ENCODE data around the gene MACROD1.
A peak's percentile ranks its signal among the peaks of the same experiment; 100 is the strongest.

MACROD1 gene

DNA sequence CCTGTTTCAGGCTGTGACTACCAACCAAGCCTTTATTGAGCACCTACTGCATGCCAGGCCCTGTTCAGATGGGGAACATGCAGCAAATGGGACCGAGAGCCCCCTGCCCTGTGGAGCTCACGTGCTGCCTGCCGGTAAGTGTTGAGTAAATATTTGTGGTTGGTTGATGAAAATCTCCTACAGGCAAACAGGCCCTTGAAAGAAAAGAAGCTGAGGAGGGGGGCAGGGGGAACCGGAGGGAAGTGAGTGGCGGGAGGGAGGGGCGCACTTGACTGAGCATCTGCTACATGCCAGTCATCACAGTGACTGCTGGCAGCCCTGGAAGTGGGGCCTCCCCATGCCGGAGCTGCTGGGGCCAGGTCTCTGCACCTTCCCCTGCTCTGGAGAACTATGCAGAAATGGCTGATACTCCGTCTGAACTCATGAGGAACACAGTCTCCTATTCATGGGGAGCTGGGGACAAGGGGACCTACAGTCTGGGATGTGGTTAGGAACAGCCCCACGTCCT lies 34.2 kb downstream of the MACROD1 start:
- DNase-seq (ENCODE audit: low spot score) = peak; percentile 79

GRCh38 chr11:64130618-64131017 lies 35.3 kb downstream of the MACROD1 start:
- no peak for DNase-seq (ENCODE audit: low spot score)

GRCh38 chr11:64129403-64129802 lies 36.5 kb downstream of the MACROD1 start:
- no peak for DNase-seq (ENCODE audit: low spot score)

DNA sequence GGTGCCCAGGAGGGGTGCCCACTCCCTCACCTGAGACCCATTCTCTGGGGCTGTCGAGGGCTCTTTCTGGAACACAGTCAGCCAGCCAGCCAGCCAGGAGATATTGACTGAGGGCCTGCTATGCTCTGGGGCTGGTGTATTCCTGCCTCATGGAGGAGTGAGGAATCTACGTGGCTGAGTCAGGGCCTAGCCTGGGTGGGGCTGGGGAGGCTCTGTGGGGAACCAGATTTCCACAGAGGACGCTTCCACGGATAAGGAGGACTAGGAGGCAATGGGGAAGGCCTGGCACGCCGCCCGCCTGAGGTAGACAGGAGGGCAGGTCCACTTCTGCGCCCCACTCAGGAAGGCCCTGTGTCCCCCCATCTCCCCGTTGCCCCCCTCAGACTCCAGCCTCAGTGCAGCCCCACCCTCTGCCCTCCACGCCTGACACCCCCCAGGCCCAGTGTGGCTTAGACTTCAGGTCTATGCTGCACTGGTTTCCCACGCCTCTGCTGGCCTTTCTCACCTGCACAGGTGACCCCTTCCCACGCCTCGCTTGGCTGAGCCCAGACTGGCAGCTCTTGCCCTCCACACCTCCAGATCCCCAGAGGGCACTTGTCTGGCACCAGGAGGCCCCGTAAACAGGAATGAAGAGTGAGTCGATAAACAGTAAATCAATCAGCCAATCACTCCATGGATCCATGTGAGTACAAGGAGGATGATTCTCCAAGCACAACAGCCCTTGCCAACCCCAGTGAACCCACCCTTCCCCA lies 37.5 kb downstream of the MACROD1 start:
- DNase-seq (ENCODE audit: low spot score) = no peak

- no peak for DNase-seq (ENCODE audit: low spot score)
Measured at GRCh38 chr11:64127267-64128072, 38.4 kb downstream of the MACROD1 start.

- DNase-seq (ENCODE audit: low spot score) = no peak
Measured at GRCh38 chr11:64126796-64127195, 39.1 kb downstream of the MACROD1 start.

- DNase-seq (ENCODE audit: low spot score) = no peak
Measured at GRCh38 chr11:64126371-64126770, 39.5 kb downstream of the MACROD1 start.

DNA sequence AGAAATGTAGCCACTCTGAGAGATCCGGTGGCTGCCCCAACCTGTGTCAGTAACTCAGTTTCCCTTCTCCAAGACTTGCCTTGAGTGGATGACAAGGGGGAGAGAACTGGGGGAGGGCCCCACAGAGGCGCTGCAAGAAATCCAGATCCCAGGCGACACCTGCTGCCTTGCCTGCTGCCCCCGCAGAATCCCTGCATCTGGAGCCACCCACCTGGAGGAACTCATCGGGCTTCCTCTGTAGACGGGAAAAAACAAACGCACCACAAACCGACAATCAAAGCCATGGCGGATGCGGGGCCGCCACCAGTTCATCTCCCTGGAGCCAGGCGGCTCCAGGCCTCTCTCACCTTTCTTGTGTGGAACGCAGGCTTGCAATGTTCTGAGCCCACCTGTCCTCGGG lies 40.2 kb downstream of the MACROD1 start:
- DNase-seq (ENCODE audit: low spot score) = no peak

- DNase-seq (ENCODE audit: low spot score) = no peak
Measured at GRCh38 chr11:64124147-64124546, 41.8 kb downstream of the MACROD1 start.

GRCh38 chr11:64123679-64124078 lies 42.2 kb downstream of the MACROD1 start:
- no peak for DNase-seq (ENCODE audit: low spot score)

- DNase-seq (ENCODE audit: low spot score) = no peak
Measured at GRCh38 chr11:64122411-64123410, 43.2 kb downstream of the MACROD1 start.

- no peak for DNase-seq (ENCODE audit: low spot score)
Measured at GRCh38 chr11:64121663-64122410, 44.1 kb downstream of the MACROD1 start.

GRCh38 chr11:64120951-64121569 lies 44.9 kb downstream of the MACROD1 start:
- peak; percentile 81 for DNase-seq (ENCODE audit: low spot score)

DNA sequence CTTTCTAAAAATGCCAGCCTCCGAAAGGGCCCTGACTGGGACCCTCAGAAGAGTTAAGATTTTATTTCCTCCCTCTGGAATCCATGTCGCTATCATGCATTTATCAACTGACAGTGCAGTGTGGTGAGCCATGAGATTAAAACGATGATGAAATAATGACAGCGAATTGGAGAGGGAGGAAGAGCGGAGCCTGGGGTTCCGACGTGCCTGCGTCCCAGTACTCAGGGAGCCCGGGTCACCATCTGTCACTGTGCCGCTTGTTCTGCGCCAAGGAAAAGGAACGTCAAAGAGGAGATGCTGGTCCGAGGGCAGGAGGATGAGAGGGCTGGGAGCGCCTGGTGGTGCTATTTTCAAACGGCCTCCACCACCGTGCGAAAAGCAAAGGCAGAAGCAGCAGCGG lies 46.2 kb downstream of the MACROD1 start:
- DNase-seq (ENCODE audit: low spot score) = no peak

GRCh38 chr11:64118876-64119665 lies 46.8 kb downstream of the MACROD1 start:
- peak; percentile 80 for DNase-seq (ENCODE audit: low spot score)

DNA sequence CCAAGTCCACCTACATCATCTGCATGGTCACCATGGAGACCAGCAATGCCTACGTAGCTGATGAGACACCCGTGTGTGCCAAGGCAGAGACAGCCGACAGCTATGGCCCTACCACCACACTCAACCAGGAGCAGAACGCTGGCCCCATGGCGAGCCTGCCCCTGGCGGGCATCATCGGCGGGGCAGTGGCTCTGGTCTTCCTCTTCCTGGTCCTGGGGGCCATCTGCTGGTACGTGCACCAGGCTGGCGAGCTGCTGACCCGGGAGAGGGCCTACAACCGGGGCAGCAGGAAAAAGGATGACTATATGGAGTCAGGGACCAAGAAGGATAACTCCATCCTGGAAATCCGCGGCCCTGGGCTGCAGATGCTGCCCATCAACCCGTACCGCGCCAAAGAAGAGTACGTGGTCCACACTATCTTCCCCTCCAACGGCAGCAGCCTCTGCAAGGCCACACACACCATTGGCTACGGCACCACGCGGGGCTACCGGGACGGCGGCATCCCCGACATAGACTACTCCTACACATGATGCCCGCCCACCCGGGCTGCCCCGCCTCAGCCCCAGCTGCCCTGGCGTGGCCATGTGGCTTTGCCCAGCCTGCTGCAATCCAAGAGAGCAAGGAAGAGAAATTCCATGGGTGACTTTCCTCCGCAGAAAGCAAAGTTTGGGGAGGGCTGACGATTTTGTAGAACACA lies 48.0 kb downstream of the MACROD1 start:
- DNase-seq (ENCODE audit: low spot score) = no peak

- no peak for DNase-seq (ENCODE audit: low spot score)
Measured at GRCh38 chr11:64115531-64116522, 50.1 kb downstream of the MACROD1 start.

- DNase-seq (ENCODE audit: low spot score) = no peak
Measured at GRCh38 chr11:64114231-64114630, 51.7 kb downstream of the MACROD1 start.

Data from D341Med (cell line).